ENCODE data around the gene RIPOR3. TPM values are rescaled to one million over a fixed set of nuclear protein-coding genes. Genes with fewer than 3 reads are reported as not detected.
A peak's percentile ranks its signal among the peaks of the same experiment; 100 is the strongest.

Gene RIPOR3
- total and polyA plus RNA-seq, 9 of the 15 experiments (the other 6 are each of a cell fraction or from before 2014, with no cell fraction given) = 3.3 to 62.7 (median 21.4) TPM

DNA sequence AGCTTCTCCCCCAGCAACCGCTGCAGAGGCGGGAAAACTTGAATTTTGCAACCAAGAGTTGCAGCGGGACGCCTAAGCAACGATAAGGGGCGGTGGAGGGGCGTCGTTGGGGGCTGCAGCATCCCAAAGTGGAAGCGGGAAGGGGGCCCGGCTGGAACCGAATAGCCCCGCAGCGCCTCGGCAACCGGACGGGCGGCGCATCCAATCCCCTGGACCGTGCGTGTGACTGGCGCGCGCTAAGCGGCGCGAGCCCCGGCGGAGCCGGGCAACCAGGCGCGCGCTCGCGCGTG lies 39.4 kb upstream of the RIPOR3 start (continued):
- 0 out of 2 replicates have a peak, but pooled peaks have one; percentile 17 for TF ChIP-seq CBFB (CRISPR knock-in tag; IDR thresholded peaks at IDR 0.05)
- TF ChIP-seq DACH1 (IDR thresholded peaks at IDR 0.05; ENCODE audit: partially characterized antibody) = no peak
- TF ChIP-seq, protein P1, sequence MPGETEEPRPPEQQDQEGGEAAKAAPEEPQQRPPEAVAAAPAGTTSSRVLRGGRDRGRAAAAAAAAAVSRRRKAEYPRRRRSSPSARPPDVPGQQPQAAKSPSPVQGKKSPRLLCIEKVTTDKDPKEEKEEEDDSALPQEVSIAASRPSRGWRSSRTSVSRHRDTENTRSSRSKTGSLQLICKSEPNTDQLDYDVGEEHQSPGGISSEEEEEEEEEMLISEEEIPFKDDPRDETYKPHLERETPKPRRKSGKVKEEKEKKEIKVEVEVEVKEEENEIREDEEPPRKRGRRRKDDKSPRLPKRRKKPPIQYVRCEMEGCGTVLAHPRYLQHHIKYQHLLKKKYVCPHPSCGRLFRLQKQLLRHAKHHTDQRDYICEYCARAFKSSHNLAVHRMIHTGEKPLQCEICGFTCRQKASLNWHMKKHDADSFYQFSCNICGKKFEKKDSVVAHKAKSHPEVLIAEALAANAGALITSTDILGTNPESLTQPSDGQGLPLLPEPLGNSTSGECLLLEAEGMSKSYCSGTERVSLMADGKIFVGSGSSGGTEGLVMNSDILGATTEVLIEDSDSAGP (CRISPR knock-in tag; IDR thresholded peaks at IDR 0.05) = no peak
- TF ChIP-seq, protein P2, sequence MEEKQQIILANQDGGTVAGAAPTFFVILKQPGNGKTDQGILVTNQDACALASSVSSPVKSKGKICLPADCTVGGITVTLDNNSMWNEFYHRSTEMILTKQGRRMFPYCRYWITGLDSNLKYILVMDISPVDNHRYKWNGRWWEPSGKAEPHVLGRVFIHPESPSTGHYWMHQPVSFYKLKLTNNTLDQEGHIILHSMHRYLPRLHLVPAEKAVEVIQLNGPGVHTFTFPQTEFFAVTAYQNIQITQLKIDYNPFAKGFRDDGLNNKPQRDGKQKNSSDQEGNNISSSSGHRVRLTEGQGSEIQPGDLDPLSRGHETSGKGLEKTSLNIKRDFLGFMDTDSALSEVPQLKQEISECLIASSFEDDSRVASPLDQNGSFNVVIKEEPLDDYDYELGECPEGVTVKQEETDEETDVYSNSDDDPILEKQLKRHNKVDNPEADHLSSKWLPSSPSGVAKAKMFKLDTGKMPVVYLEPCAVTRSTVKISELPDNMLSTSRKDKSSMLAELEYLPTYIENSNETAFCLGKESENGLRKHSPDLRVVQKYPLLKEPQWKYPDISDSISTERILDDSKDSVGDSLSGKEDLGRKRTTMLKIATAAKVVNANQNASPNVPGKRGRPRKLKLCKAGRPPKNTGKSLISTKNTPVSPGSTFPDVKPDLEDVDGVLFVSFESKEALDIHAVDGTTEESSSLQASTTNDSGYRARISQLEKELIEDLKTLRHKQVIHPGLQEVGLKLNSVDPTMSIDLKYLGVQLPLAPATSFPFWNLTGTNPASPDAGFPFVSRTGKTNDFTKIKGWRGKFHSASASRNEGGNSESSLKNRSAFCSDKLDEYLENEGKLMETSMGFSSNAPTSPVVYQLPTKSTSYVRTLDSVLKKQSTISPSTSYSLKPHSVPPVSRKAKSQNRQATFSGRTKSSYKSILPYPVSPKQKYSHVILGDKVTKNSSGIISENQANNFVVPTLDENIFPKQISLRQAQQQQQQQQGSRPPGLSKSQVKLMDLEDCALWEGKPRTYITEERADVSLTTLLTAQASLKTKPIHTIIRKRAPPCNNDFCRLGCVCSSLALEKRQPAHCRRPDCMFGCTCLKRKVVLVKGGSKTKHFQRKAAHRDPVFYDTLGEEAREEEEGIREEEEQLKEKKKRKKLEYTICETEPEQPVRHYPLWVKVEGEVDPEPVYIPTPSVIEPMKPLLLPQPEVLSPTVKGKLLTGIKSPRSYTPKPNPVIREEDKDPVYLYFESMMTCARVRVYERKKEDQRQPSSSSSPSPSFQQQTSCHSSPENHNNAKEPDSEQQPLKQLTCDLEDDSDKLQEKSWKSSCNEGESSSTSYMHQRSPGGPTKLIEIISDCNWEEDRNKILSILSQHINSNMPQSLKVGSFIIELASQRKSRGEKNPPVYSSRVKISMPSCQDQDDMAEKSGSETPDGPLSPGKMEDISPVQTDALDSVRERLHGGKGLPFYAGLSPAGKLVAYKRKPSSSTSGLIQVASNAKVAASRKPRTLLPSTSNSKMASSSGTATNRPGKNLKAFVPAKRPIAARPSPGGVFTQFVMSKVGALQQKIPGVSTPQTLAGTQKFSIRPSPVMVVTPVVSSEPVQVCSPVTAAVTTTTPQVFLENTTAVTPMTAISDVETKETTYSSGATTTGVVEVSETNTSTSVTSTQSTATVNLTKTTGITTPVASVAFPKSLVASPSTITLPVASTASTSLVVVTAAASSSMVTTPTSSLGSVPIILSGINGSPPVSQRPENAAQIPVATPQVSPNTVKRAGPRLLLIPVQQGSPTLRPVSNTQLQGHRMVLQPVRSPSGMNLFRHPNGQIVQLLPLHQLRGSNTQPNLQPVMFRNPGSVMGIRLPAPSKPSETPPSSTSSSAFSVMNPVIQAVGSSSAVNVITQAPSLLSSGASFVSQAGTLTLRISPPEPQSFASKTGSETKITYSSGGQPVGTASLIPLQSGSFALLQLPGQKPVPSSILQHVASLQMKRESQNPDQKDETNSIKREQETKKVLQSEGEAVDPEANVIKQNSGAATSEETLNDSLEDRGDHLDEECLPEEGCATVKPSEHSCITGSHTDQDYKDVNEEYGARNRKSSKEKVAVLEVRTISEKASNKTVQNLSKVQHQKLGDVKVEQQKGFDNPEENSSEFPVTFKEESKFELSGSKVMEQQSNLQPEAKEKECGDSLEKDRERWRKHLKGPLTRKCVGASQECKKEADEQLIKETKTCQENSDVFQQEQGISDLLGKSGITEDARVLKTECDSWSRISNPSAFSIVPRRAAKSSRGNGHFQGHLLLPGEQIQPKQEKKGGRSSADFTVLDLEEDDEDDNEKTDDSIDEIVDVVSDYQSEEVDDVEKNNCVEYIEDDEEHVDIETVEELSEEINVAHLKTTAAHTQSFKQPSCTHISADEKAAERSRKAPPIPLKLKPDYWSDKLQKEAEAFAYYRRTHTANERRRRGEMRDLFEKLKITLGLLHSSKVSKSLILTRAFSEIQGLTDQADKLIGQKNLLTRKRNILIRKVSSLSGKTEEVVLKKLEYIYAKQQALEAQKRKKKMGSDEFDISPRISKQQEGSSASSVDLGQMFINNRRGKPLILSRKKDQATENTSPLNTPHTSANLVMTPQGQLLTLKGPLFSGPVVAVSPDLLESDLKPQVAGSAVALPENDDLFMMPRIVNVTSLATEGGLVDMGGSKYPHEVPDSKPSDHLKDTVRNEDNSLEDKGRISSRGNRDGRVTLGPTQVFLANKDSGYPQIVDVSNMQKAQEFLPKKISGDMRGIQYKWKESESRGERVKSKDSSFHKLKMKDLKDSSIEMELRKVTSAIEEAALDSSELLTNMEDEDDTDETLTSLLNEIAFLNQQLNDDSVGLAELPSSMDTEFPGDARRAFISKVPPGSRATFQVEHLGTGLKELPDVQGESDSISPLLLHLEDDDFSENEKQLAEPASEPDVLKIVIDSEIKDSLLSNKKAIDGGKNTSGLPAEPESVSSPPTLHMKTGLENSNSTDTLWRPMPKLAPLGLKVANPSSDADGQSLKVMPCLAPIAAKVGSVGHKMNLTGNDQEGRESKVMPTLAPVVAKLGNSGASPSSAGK (IDR thresholded peaks at IDR 0.05) = peak; percentile 52; the same call in 1 of the 2 replicates
- TF ChIP-seq PML (IDR thresholded peaks at IDR 0.05; ENCODE audit: low read length) = 0 out of 2 replicates have a peak, but pooled peaks have one; percentile 15
- TF ChIP-seq SUPT5H (IDR thresholded peaks at IDR 0.05) = peak; percentile 43
- TF ChIP-seq E2F3 (CRISPR knock-in tag; IDR thresholded peaks at IDR 0.05) = peak; percentile 42; the same call in 1 of the 2 replicates
- TF ChIP-seq, protein P3, sequence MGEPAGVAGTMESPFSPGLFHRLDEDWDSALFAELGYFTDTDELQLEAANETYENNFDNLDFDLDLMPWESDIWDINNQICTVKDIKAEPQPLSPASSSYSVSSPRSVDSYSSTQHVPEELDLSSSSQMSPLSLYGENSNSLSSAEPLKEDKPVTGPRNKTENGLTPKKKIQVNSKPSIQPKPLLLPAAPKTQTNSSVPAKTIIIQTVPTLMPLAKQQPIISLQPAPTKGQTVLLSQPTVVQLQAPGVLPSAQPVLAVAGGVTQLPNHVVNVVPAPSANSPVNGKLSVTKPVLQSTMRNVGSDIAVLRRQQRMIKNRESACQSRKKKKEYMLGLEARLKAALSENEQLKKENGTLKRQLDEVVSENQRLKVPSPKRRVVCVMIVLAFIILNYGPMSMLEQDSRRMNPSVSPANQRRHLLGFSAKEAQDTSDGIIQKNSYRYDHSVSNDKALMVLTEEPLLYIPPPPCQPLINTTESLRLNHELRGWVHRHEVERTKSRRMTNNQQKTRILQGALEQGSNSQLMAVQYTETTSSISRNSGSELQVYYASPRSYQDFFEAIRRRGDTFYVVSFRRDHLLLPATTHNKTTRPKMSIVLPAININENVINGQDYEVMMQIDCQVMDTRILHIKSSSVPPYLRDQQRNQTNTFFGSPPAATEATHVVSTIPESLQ (CRISPR knock-in tag; IDR thresholded peaks at IDR 0.05) = peak; percentile 82; the same call in 1 of the 2 replicates
- TF ChIP-seq SNIP1 (IDR thresholded peaks at IDR 0.05; ENCODE audit: low read depth) = peak; percentile 59; the same call in 1 of the 2 replicates
- peak; percentile 18 for TF ChIP-seq EWSR1 (IDR thresholded peaks at IDR 0.05; ENCODE audit: borderline replicate concordance, low read depth, partially characterized antibody)

All from K562 (cell line).